Measurements from ENCODE around the gene ELAVL4. TPM values are rescaled to one million over a fixed set of nuclear protein-coding genes. Genes with fewer than 3 reads are reported as not detected.
A peak's percentile ranks its signal among the peaks of the same experiment; 100 is the strongest.

Gene ELAVL4
- total and polyA plus RNA-seq, 2 donors from 2014 or later, result not detected

DNA sequence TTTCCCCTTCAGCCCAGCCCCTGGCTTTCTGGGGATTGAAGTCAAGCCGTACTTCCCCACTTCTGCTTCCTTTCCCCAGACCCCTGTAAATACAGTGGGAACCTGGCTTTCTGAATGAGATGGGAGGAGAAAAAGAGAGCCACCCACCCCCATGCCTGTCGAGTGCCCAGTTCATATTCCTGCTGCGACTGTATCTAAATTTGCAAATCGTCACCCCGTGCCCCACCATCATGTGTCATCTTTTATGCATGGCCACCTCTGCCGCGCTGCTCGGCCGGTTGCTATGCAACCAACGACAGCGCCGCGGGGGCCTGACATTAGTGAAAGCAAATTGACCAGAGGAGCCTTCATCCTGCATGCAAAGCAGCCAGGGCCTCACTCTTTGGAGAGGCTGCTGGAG is 143.0 kb downstream of the ELAVL4 start:
- H3K27me3 ChIP-seq (ENCODE audit: control insufficient read depth, insufficient read depth, low read length), result no peaks in the 10 kb centered on the region
- intact Hi-C loops (cut with DNase I), result no loop called here

DNA sequence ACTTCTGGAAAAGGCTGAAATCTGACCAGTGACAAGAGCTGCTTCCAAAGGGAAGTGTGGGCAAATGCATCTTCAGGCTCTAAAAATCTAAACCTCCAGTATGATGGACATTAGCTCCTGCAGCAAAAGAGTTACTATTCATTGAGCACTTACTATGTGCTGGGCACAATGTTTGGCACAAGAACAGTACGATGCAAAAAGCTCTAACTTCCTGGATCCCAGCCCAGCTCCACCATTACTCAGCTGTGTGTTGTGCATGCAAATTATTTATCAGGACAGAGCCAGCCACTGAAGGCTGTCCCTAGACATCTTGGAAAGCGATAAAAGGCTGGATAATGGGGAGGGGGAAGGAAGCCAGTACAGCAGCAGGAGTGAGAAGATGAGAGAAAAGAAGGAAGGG is 143.5 kb downstream of the ELAVL4 start:
- DNase-seq, result no peak
- no peaks in the 10 kb centered on the region for H3K4me1 ChIP-seq (ENCODE audit: control insufficient read depth in 2 of 3, insufficient read depth in 2 of 3, low read depth in 1 of 3, low read length in 3 of 3)
- no peaks in the 10 kb centered on the region for H3K9me3 ChIP-seq (ENCODE audit: control insufficient read depth in 2 of 3, insufficient read depth in 1 of 3, low read length in 3 of 3)
- TF ChIP-seq, protein P1, sequence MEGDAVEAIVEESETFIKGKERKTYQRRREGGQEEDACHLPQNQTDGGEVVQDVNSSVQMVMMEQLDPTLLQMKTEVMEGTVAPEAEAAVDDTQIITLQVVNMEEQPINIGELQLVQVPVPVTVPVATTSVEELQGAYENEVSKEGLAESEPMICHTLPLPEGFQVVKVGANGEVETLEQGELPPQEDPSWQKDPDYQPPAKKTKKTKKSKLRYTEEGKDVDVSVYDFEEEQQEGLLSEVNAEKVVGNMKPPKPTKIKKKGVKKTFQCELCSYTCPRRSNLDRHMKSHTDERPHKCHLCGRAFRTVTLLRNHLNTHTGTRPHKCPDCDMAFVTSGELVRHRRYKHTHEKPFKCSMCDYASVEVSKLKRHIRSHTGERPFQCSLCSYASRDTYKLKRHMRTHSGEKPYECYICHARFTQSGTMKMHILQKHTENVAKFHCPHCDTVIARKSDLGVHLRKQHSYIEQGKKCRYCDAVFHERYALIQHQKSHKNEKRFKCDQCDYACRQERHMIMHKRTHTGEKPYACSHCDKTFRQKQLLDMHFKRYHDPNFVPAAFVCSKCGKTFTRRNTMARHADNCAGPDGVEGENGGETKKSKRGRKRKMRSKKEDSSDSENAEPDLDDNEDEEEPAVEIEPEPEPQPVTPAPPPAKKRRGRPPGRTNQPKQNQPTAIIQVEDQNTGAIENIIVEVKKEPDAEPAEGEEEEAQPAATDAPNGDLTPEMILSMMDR (IDR thresholded peaks at IDR 0.05; ENCODE audit: borderline replicate concordance, extremely low read depth, insufficient read depth), result no peak
- no peak for FAIRE-seq
- H3K36me3 ChIP-seq (ENCODE audit: control insufficient read depth in 2 of 3, insufficient read depth in 3 of 3, low read length in 3 of 3), result no peaks in the 10 kb centered on the region
- intact Hi-C loops (cut with DNase I), result no loop called here
- no peak overlapping the region for H3K4me3 ChIP-seq (ENCODE audit: low read length in 3 of 3)
- no peak overlapping the region for H3K9ac ChIP-seq (ENCODE audit: low read length in 3 of 3)
- H3K27ac ChIP-seq (ENCODE audit: low read depth in 2 of 2, low read length in 2 of 2), result no peak overlapping the region
- H3K27me3 ChIP-seq (ENCODE audit: control insufficient read depth, insufficient read depth, low read length), result no peaks in the 10 kb centered on the region

More for the DNA sequence above, 143.0 kb downstream of the ELAVL4 start:
- Histone ChIP-seq H3K9ac (ENCODE audit: low read length in 3 of 3) (no peak overlapping the region), H3K36me3 (ENCODE audit: control insufficient read depth in 2 of 3, insufficient read depth in 3 of 3, low read length in 3 of 3) (no peaks in the 10 kb centered on the region), H3K27ac (ENCODE audit: low read depth in 2 of 2, low read length in 2 of 2) (no peak overlapping the region), H3K9me3 (ENCODE audit: control insufficient read depth in 2 of 3, insufficient read depth in 1 of 3, low read length in 3 of 3) (no peaks in the 10 kb centered on the region), H3K4me3 (ENCODE audit: low read length in 3 of 3) (no peak overlapping the region), H3K4me1 (ENCODE audit: control insufficient read depth in 2 of 3, insufficient read depth in 2 of 3, low read depth in 1 of 3, low read length in 3 of 3) (no peaks in the 10 kb centered on the region)
- DNase-seq, result peak in 4 of 5 donors; percentile 44 to 55 (median 52)
- TF ChIP-seq, protein P1 (IDR thresholded peaks at IDR 0.05; ENCODE audit: borderline replicate concordance, extremely low read depth, insufficient read depth), result no peak
- no peak for FAIRE-seq

Other genes with a start within 250 kb of the ELAVL4 start
- 2.7 TPM for gene AGBL4, start 85.0 kb upstream of the ELAVL4 start, total RNA-seq
- gene AGBL4, start 85.0 kb upstream of the ELAVL4 start, polyA plus RNA-seq (ENCODE audit: insufficient read depth, low read depth, low replicate concordance), result 1.5 TPM